ENCODE measurements around the gene MIGA2. TPM values are rescaled to one million over a fixed set of nuclear protein-coding genes. Genes with fewer than 3 reads are reported as not detected.
"Not testable (repeated sequence)": the region's sequence is repeated elsewhere in the genome, so short reads cannot be mapped to it uniquely, and the experiment has no call there.

Gene MIGA2
- polyA plus RNA-seq, 1 experiment: 10.6 TPM

DNA sequence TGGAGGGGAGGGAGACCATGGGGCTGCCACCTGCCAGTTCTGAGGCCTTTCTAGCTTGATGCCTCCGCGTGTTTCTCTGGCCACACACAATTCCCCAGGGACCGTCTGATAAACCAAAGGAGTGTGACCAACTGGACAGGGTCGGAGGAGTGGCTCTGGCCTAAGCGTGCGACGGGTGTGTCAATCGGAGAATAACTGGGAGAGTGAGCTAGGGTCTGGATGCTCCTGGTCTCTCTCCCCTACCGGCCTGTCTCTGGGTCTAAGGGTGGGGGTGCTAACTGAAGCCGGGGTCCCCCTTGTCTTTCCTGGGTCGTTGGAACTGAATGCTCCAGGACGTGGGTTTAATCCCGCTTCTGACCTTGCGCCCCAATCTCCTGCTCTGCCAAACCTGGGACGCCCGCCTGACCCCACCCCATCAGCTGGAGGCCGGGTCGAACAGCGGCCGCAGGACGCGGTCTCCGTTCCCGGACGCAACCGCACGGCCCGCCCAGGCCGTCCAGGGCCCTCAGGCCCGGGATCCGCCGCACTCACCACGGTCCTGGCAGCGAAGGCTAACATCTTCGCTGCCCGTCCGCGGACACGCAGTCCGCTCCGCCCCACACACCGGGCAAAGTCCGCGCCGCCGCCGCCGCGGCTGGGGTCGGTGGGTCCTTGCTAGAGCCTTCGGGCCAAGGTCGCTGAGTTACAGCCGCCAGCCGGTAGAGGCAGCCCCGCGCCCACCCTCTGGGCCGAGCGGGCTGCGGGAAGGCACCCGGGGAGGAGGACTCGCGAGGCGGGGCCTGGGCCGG is 73.7 kb downstream of the MIGA2 start:
- POLR2A ChIA-PET: no interaction called here
- Histone ChIP-seq H3K27me3 (ENCODE audit: control insufficient read depth, insufficient read depth, low read length) (no peaks in the 10 kb centered on the region), H3K27ac (ENCODE audit: low read depth, low read length) (peak overlapping the region; percentile 21), H3K9me3 (ENCODE audit: control insufficient read depth, insufficient read depth, low read length) (no peaks in the 10 kb centered on the region), H3K4me3 (ENCODE audit: low read depth, low read length) (peak overlapping the region; percentile 68)
- CTCF ChIA-PET: interaction anchor here (0.8 kb wide), 1 partner anchor 22 kb away, joined by 4 read pairs; no protein-coding TSS in a partner anchor
- TF ChIP-seq, protein P1, sequence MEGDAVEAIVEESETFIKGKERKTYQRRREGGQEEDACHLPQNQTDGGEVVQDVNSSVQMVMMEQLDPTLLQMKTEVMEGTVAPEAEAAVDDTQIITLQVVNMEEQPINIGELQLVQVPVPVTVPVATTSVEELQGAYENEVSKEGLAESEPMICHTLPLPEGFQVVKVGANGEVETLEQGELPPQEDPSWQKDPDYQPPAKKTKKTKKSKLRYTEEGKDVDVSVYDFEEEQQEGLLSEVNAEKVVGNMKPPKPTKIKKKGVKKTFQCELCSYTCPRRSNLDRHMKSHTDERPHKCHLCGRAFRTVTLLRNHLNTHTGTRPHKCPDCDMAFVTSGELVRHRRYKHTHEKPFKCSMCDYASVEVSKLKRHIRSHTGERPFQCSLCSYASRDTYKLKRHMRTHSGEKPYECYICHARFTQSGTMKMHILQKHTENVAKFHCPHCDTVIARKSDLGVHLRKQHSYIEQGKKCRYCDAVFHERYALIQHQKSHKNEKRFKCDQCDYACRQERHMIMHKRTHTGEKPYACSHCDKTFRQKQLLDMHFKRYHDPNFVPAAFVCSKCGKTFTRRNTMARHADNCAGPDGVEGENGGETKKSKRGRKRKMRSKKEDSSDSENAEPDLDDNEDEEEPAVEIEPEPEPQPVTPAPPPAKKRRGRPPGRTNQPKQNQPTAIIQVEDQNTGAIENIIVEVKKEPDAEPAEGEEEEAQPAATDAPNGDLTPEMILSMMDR (IDR thresholded peaks at IDR 0.05; ENCODE audit: low read depth, low read length): no peak
- no peak for DNase-seq (ENCODE audit: low read depth, low spot score)

DNA sequence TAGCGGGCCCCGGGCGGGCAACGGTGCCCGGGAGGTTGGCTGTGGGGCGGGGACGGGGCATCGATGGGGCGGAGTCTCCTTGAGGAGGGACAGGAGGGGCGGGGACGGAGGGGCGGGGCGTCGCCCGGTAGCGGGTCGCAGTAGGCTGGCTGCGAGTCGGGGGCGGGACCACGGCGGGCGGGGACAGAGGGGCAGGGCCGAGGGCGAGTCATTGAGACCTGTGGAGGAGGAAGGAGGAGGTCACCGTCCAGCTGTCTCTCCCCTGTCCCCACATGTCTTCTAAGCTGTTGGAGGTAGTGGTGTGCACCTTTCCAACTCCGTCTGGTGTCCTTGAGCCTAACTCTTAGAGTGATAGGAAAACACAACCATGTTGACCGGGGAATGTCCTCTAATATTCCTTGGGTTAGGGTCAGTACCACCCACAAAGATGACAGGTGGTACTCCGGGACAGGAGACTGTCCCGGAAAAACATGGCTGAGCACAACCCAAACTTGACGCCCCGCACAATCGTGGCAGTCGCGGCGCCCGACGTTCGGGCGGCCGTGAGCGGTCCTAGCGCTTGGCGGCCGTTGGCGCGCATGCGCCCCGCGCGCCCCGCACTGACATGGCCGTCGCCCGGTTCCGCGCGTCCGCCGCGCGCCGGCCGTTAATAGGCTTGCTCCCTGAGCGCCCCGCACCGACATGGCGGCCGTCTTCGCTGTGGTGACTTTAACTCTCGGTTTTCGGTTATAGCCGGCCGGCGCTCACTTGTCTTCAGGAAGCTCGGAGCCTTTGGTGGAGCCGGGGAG is 74.5 kb downstream of the MIGA2 start, which contains the start of the genes CRAT and PTPA:
Gene CRAT, minus strand, starts transcription at position 54 of the 788 bp plus-strand sequence. CDS start 284 bp downstream, outside the sequence.
Gene PTPA, plus strand, starts transcription at position 676 of the 788 bp plus-strand sequence. CDS start 186 bp downstream, outside the sequence.
- CTCF ChIA-PET: interaction anchor here (0.7 to 1.7 kb wide), 2 partner anchors 21 to 25 kb away, joined by 3 to 6 read pairs; no protein-coding TSS in a partner anchor
- peak within 1 kb of the TSS; percentile 87 for H3K4me3 ChIP-seq (ENCODE audit: low read depth, low read length)
- H3K9me3 ChIP-seq (ENCODE audit: control insufficient read depth, insufficient read depth, low read length): no peaks in the 10 kb centered on the region
- TF ChIP-seq, protein P1 (IDR thresholded peaks at IDR 0.05; ENCODE audit: low read depth, low read length): no peak
- POLR2A ChIA-PET: interaction anchor here (0.7 kb wide), 1 partner anchor 74 kb away, joined by 3 read pairs; no protein-coding TSS in a partner anchor
- H3K27me3 ChIP-seq (ENCODE audit: control insufficient read depth, insufficient read depth, low read length): no peaks in the 10 kb centered on the region
- peak within 1 kb of the TSS; percentile 84 for H3K27ac ChIP-seq (ENCODE audit: low read depth, low read length)
- DNase-seq (ENCODE audit: low read depth, low spot score): peak; percentile 85

DNA sequence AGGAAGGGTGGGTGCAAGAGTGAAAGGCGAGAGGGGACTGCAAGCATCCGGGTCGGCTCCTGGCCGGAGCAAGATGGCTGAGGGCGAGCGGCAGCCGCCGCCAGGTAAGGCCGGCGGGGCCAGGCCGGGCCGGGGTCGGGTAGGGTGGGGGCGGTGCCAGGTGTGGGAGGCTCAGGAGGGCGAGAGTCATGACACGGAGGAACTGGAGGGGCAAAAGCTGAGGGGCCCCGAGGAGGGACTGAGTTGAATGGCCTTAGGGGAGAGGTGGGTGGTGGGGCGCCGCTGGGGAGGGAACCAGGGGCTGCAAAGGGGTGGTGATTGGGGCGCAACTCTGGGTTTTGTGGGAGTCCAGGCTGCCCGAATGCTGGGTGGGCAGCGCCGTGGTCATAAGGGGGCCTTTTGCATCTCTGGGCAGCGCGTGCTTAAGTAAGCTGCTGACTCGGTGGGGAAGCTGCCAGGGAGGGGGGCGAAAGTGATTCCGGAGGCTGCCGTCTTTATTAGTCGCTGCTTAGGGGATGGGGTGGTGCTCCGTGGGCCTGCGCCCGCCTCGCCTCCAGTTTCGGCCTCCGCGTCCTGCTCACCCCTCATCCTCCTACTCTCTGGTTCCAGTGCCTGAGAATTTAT is 75.2 kb downstream of the MIGA2 start:
- POLR2A ChIA-PET: interaction anchor here (0.6 to 0.7 kb wide), 2 partner anchors 56 to 73 kb away, joined by 3 to 5 read pairs; no protein-coding TSS in a partner anchor
- DNase-seq (ENCODE audit: low read depth, low spot score): no peak
- H3K27ac ChIP-seq (ENCODE audit: low read depth, low read length): peak overlapping the region; percentile 61
- CTCF ChIA-PET: interaction anchor here (0.7 to 1.8 kb wide), 4 partner anchors 9 to 83 kb away, joined by 3 to 6 read pairs (median 4); partner anchors contain the start of gene SH3GLB2
- no peaks in the 10 kb centered on the region for H3K9me3 ChIP-seq (ENCODE audit: control insufficient read depth, insufficient read depth, low read length)
- H3K27me3 ChIP-seq (ENCODE audit: control insufficient read depth, insufficient read depth, low read length): no peaks in the 10 kb centered on the region
- TF ChIP-seq, protein P1 (IDR thresholded peaks at IDR 0.05; ENCODE audit: low read depth, low read length): no peak
- peak overlapping the region; percentile 87 for H3K4me3 ChIP-seq (ENCODE audit: low read depth, low read length)

DNA sequence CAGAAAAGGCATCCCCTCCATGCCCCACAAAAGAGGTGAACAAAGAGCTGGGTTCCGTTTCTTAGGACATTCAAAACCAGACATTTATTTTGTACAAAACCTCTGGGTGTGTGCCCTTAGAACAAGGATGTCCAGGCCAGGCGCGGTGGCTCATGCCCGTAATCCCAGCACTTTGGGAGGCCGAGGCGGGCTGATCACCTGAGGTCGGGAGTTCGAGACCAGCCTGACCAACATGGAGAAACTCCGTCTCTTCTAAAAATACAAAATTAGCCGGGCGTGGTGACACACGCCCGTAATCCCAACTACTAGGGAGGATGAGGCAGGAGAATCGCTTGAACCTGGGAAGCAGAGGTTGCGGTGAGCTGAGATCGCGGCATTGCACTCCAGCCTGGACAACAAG is 76.1 kb downstream of the MIGA2 start:
- H3K27me3 ChIP-seq (ENCODE audit: control insufficient read depth, insufficient read depth, low read length); POLR2A ChIA-PET; DNase-seq (ENCODE audit: low read depth, low spot score); H3K9me3 ChIP-seq (ENCODE audit: control insufficient read depth, insufficient read depth, low read length): not testable (repeated sequence)
- Histone ChIP-seq H3K4me3 (ENCODE audit: low read depth, low read length) (peak overlapping the region; percentile 87), H3K27ac (ENCODE audit: low read depth, low read length) (peak overlapping the region; percentile 61)
- CTCF ChIA-PET: interaction anchor here (1.1 to 1.8 kb wide), 3 partner anchors 9 to 84 kb away, joined by 3 to 6 read pairs (median 5); partner anchors contain the start of gene SH3GLB2
